DOHH2 (cell line): ENCODE data around the gene GLUL.

Source experiments
- CTCF ChIP-seq: fragments of 200-600 bp; sonication (generic); IDR thresholded peaks from one replicate; pipeline ENCODE4 v1.5.1; 2014; ENCODE audit warnings: antibody characterized with exemption, mild to moderate bottlenecking, low read depth, low read length; ENCODE audit not compliant: poor library complexity, severe bottlenecking
- EZH2phosphoT487 ChIP-seq: fragments of 200-600 bp; sonication (generic); IDR thresholded peaks from 2 replicates; pipeline ENCODE4 v1.6.1; 2017; ENCODE audit warnings: borderline replicate concordance, mild to moderate bottlenecking, antibody characterized with exemption, low read length, moderate library complexity, mixed read lengths

- no peak for TF ChIP-seq CTCF
- no peak for TF ChIP-seq EZH2phosphoT487
These were observed 51.1 kb downstream of the GLUL start for GRCh38 chr1:182340233-182341058.
